Neuronal stem cell (in vitro differentiated cells): Measurements from ENCODE around the gene N4BP3.

Experiments
- DNase-seq: peaks from one replicate; pipeline ENCODE4 v3.0.0-alpha.2; 2013; ENCODE audit warnings: low spot score
- H2AFZ ChIP-seq: one replicate; pipeline ENCODE4 v1.6.1; 2013; ENCODE audit warnings: mild to moderate bottlenecking, low read length, inconsistent platforms
- H2AK5ac ChIP-seq: 2 replicates; pipeline ENCODE4 v1.6.1; 2013; ENCODE audit warnings: low read depth, mild to moderate bottlenecking, inconsistent platforms, low read length, moderate library complexity, mixed read lengths
- H2BK120ac ChIP-seq: 2 replicates; pipeline ENCODE4 v1.6.1; 2013; ENCODE audit warnings: low read depth, mild to moderate bottlenecking, inconsistent platforms, low read length, moderate library complexity, mixed read lengths
- H2BK12ac ChIP-seq: one replicate; pipeline ENCODE4 v1.6.1; 2013; ENCODE audit warnings: low read length, inconsistent platforms
- H2BK15ac ChIP-seq: 2 replicates; pipeline ENCODE4 v1.6.1; 2013; ENCODE audit warnings: mild to moderate bottlenecking, low read length, inconsistent platforms, mixed read lengths
- H2BK5ac ChIP-seq: one replicate; pipeline ENCODE4 v1.6.1; 2013; ENCODE audit warnings: inconsistent platforms, mild to moderate bottlenecking, low read length, moderate library complexity
- H3K14ac ChIP-seq: one replicate; pipeline ENCODE4 v1.6.1; 2013; ENCODE audit warnings: low read length, inconsistent platforms
- H3K18ac ChIP-seq: 2 replicates; pipeline ENCODE4 v1.6.1; 2013; ENCODE audit warnings: low read length, inconsistent platforms
- H3K23ac ChIP-seq: 2 replicates; pipeline ENCODE4 v1.6.1; 2013; ENCODE audit warnings: low read depth, mild to moderate bottlenecking, mixed read lengths, low read length, inconsistent platforms; ENCODE audit not compliant: poor library complexity
- H3K27ac ChIP-seq: replicated peaks from 3 replicates; pipeline ENCODE4 v1.5.1; 2013; ENCODE audit warnings: low read length, inconsistent platforms
- H3K27me3 ChIP-seq, 3 experiments: 2 replicates each; pipeline ENCODE4 v1.6.1; 2013; ENCODE audit warnings: low read length in 3 of 3, mild to moderate bottlenecking in 2 of 3, inconsistent platforms in 1 of 3, low read depth in 1 of 3, mixed read lengths in 1 of 3, moderate library complexity in 1 of 3; ENCODE audit not compliant: control insufficient read depth in 3 of 3, insufficient read depth in 3 of 3
- H3K36me3 ChIP-seq, 2 donors: replicated peaks in 1 of 2; 2 replicates each; pipeline ENCODE4 v1.6.1; 2013; ENCODE audit warnings: low read length in 2 of 2; ENCODE audit not compliant: control insufficient read depth in 2 of 2, insufficient read depth in 2 of 2
- H3K4ac ChIP-seq: 2 replicates; pipeline ENCODE4 v1.6.1; 2013; ENCODE audit warnings: inconsistent platforms, mild to moderate bottlenecking, low read length, moderate library complexity
- H3K4me1 ChIP-seq, 2 donors: 1 replicate in 1 of 2; 2 replicates in 1 of 2; pipeline ENCODE4 v1.6.1; 2013; ENCODE audit warnings: low read length in 2 of 2, low read depth in 1 of 2; ENCODE audit not compliant: control insufficient read depth in 2 of 2, insufficient read depth in 1 of 2
- H3K4me2 ChIP-seq: one replicate; pipeline ENCODE4 v1.6.1; 2013; ENCODE audit warnings: mild to moderate bottlenecking, low read length, inconsistent platforms; ENCODE audit not compliant: insufficient read depth, poor library complexity, severe bottlenecking
- H3K4me3 ChIP-seq, 2 donors: 2 replicates each; pipeline ENCODE4 v1.5.1; 2013; ENCODE audit warnings: low read length in 2 of 2, mild to moderate bottlenecking in 2 of 2, inconsistent platforms in 1 of 2, moderate library complexity in 1 of 2
- H3K79me1 ChIP-seq: one replicate; pipeline ENCODE4 v1.6.1; 2013; ENCODE audit warnings: low read depth, mild to moderate bottlenecking, inconsistent platforms, low read length, moderate library complexity
- H3K9ac ChIP-seq: one replicate; pipeline ENCODE4 v1.6.1; 2013; ENCODE audit warnings: mild to moderate bottlenecking, low read depth, low read length, inconsistent platforms; ENCODE audit not compliant: poor library complexity
- H3K9me3 ChIP-seq, 2 donors: replicated peaks in 1 of 2; 2 replicates each; pipeline versions ENCODE3 to v1.6.1; 2013; ENCODE audit warnings: low read length in 2 of 2, mild to moderate bottlenecking in 2 of 2, inconsistent platforms in 1 of 2, low read depth in 1 of 2, mixed read lengths in 1 of 2, moderate library complexity in 1 of 2; ENCODE audit not compliant: control insufficient read depth in 2 of 2, insufficient read depth in 1 of 2
- H4K8ac ChIP-seq: one replicate; pipeline ENCODE4 v1.6.1; 2013; ENCODE audit warnings: low read depth, mild to moderate bottlenecking, inconsistent platforms, low read length, moderate library complexity
- H4K91ac ChIP-seq: one replicate; pipeline ENCODE4 v1.6.1; 2013; ENCODE audit warnings: low read length, low read depth, mild to moderate bottlenecking, inconsistent platforms; ENCODE audit not compliant: poor library complexity
- WGBS, 2 donors: extraction: QIAGEN DNeasy Blood & Tissue Kit; methylation state at CpG; one replicate each; pipeline ENCODE4 v1.1.7; 2013; ENCODE audit warnings: missing lambda C conversion rate in 2 of 2, mixed read lengths in 1 of 2; ENCODE audit not compliant: insufficient read length in 2 of 2, insufficient replicate concordance in 1 of 2; ENCODE audit errors: extremely low coverage in 2 of 2; 5-methylcytosine and 5-hydroxymethylcytosine counted together

N4BP3 gene

DNA sequence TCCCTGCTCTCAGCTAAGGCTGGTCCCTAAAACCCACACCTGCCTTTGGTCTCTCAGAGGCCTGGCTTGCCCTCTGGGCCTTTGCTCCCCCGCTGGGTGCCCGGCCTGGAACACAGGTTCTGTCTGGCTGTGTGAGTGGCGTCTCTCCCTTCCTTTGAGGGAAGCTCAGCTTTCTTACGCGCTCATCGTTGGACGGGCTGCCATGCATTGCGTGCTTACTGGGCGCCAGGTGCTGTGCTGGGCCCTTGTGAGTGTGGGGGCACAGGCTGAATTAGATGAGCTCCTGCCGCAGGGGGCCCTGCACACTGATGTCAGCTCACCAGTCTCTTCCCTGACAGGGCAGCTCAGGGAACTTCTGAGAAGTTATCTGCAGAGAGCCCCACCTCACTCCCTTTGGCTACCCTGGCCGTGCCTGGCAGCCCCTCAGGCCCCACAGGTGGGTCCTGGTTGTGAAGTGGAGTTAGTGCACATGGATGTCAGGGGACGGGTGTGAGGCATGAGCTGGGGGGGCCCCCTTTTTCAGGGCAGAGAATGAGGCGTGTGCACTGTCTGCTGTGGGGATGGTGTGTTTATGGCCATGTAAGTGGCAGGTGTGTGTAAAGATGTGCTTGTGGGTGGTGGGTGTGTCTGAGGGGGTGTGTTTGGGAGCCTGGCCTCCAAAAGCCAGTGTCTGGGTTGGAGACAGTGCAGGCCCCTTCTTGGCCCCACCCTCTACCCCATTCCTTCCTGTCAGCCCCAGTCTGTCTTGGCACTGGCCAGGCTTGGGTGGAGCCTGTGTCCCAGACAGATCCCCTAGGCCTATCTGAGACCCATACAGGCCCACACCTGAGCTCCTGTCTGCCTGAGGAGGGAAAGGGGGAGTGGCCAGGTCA is 10.0 kb downstream of the N4BP3 start:
- no peak overlapping the region for H3K27ac ChIP-seq
- no peak overlapping the region for H3K4me2 ChIP-seq
- no peak overlapping the region for H4K8ac ChIP-seq
- no peak overlapping the region for H2AFZ ChIP-seq
- peak overlapping the region; percentile 21 for H3K9ac ChIP-seq
- H2BK15ac ChIP-seq = no peak overlapping the region
- no peak overlapping the region for H3K4me3 ChIP-seq
- H2BK5ac ChIP-seq = peak overlapping the region; percentile 21
- no peaks in the 10 kb centered on the region for H3K79me1 ChIP-seq
- H2BK12ac ChIP-seq = no peak overlapping the region
- no peak overlapping the region for H4K91ac ChIP-seq
- no peak for DNase-seq
- H3K18ac ChIP-seq = peak overlapping the region; percentile 48
- WGBS, 2 donors = no CpG with 5 or more reads among the region's 13 CpGs
- H3K14ac ChIP-seq = peak overlapping the region; percentile 47
- peak overlapping the region; percentile 68 for H2AK5ac ChIP-seq
- H3K4me1 ChIP-seq = peaks cover 9% of the 10 kb centered on the region in 2 donors
- peak overlapping the region; percentile 60 for H3K23ac ChIP-seq
- H2BK120ac ChIP-seq = no peak overlapping the region
- peak overlapping the region; percentile 37 for H3K4ac ChIP-seq
- peaks cover 3 to 28% of the 10 kb centered on the region in 2 donors for H3K36me3 ChIP-seq
- no peaks in the 10 kb centered on the region for H3K27me3 ChIP-seq
- no peaks in the 10 kb centered on the region for H3K9me3 ChIP-seq

DNA sequence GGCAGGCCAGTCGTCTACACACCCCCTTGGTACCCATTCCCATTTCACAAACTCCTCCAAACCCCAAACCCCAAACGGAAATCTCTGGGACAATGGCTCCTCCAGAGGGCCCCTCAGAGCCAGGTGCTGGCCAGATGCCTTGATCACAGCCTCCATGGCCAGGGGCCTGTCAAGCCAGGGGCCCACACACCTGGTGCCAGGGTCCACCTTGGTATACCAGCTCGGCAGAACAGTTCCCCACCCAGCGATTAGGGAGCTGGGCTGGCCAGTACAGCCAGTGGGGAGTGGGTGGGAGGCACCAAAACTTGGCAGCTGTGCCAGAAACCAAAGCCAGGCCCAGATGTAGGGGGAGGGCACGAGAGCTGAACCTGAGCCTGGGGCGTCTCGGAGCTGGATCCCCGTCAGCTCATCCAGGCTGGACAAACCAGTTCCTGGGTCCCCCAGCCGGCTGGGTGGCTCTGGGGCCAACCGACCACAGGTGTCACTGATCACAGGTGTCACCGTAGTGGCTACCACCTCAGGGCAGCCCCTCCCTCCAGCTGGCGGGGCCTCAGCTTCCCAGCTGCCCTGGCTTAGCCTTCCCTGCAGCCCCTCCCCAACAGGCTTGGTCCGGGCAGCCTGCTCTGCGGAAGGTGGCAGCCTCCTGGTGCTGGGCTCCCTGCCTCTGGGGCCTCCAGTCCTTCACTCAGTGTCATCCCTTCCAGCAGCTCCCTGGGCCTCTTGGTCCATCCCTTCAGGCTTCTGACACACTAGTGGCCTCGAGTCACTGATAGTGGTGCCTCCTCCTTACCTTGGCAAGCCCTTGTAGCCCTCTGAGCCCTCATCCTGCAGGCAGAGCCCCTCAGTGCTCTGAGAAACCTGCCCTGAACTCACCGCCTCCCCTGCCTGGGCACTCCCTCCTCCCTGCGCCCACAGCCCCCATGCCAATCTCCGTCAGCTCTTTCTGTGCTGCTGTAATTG is 10.9 kb downstream of the N4BP3 start:
- no peak overlapping the region for H4K8ac ChIP-seq
- no peaks in the 10 kb centered on the region for H3K79me1 ChIP-seq
- H3K36me3 ChIP-seq = peaks cover 3 to 28% of the 10 kb centered on the region in 2 donors
- H3K27ac ChIP-seq = no peak overlapping the region
- H3K23ac ChIP-seq = peak overlapping the region; percentile 89
- no peak overlapping the region for H3K9ac ChIP-seq
- H4K91ac ChIP-seq = no peak overlapping the region
- H2AK5ac ChIP-seq = peak overlapping the region; percentile 20
- H2BK120ac ChIP-seq = peak overlapping the region; percentile 89
- no CpG with 5 or more reads among the region's 18 CpGs for WGBS, 2 donors
- no peak overlapping the region for H3K4me2 ChIP-seq
- no peaks in the 10 kb centered on the region for H3K9me3 ChIP-seq
- DNase-seq = no peak
- peak overlapping the region; percentile 84 for H3K4ac ChIP-seq
- H3K4me3 ChIP-seq = no peak overlapping the region
- H3K4me1 ChIP-seq = peaks cover 8 to 9% of the 10 kb centered on the region in 2 donors
- H3K14ac ChIP-seq = peak overlapping the region; percentile 71
- peak overlapping the region; percentile 60 for H2BK5ac ChIP-seq
- H2BK15ac ChIP-seq = peak overlapping the region; percentile 98
- no peaks in the 10 kb centered on the region for H3K27me3 ChIP-seq
- peak overlapping the region; percentile 78 for H3K18ac ChIP-seq
- no peak overlapping the region for H2AFZ ChIP-seq
- peak overlapping the region; percentile 41 for H2BK12ac ChIP-seq

DNA sequence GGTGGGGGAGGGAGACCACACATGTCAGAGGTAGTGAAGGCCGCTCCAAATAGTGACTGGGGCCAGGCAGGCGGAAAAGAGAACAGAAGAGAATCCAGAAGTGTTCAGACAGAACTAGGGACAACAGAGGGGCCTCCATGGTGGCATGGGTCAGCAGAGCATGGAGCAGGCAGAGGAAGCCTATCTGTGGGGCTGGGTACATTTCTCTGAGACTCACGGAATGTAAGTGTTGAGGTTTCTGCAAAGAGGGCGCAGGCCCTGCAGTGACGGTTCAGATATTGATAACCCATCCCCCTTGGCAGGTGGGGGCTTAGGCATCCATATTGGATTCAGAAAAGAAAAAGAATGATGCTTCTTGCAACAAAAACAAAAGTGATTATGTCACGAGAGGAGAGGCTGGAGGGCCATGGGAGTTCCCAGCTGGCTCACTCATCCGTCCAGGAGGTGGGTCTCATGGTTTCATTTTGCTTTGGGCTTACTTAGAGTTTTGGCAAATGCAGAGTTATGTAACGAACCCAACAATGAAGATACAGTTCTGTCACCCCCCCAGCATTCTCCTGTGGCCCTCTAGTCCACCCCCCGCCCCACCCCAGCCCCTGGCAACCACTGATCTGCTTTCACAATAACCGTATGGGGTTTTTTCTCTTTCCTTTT is 12.0 kb downstream of the N4BP3 start:
- H2AFZ ChIP-seq = no peak overlapping the region
- peak overlapping the region; percentile 70 for H2AK5ac ChIP-seq
- H3K27me3 ChIP-seq = no peaks in the 10 kb centered on the region
- H3K4me1 ChIP-seq = peaks cover 8 to 9% of the 10 kb centered on the region in 2 donors
- H4K91ac ChIP-seq = no peak overlapping the region
- peak overlapping the region; percentile 64 for H3K18ac ChIP-seq
- H3K79me1 ChIP-seq = no peaks in the 10 kb centered on the region
- H3K9me3 ChIP-seq = no peaks in the 10 kb centered on the region
- H3K27ac ChIP-seq = no peak overlapping the region
- no CpG with 5 or more reads among the region's 10 CpGs for WGBS, 2 donors
- H3K9ac ChIP-seq = no peak overlapping the region
- H2BK15ac ChIP-seq = peak overlapping the region; percentile 98
- H3K36me3 ChIP-seq = peaks cover 3 to 27% of the 10 kb centered on the region in 2 donors
- H2BK120ac ChIP-seq = no peak overlapping the region
- no peak for DNase-seq
- peak overlapping the region; percentile 60 for H2BK5ac ChIP-seq
- no peak overlapping the region for H3K4me2 ChIP-seq
- peak overlapping the region; percentile 94 for H3K14ac ChIP-seq
- H3K4ac ChIP-seq = peak overlapping the region; percentile 53
- no peak overlapping the region for H3K23ac ChIP-seq
- peak overlapping the region; percentile 30 for H2BK12ac ChIP-seq
- no peak overlapping the region for H4K8ac ChIP-seq
- peak overlapping the region in 1 of 2 donors; percentile 43 for H3K4me3 ChIP-seq
